ENCODE measurements around the gene GPR4. TPM values are rescaled to one million over a fixed set of nuclear protein-coding genes. Genes with fewer than 3 reads are reported as not detected.

GPR4 gene
- 0.07 to 0.21 TPM (median 0.14 TPM) in 4 of 5 replicates, not detected in the other for total RNA-seq (2022; extraction: Qiagen RNA extraction; ENCODE audit: low read depth)

GRCh38 chr19:45601524-45602374, at the start of gene GPR4:
GPR4 (minus strand) TSS chr19:45602212; CDS start chr19:45591866, 10,346 bp downstream.

GRCh38 chr19:45638930-45639729, 37.1 kb upstream of the GPR4 start, which contains the start of gene EML2:
EML2 (minus strand) TSS chr19:45639397; CDS start chr19:45639376, 21 bp downstream.

GRCh38 chr19:45584332-45585157, 17.5 kb downstream of the GPR4 start, which contains the start of gene OPA3:
OPA3 (minus strand) TSS chr19:45584802; CDS start chr19:45584764, 38 bp downstream.

Other genes with a start within 250 kb of the GPR4 start
- 9.5 to 13.8 TPM (median 12.5 TPM) in 5 replicates for gene ERCC2, start 231.6 kb downstream of the GPR4 start, total RNA-seq (2022; extraction: Qiagen RNA extraction; ENCODE audit: low read depth)
- 24.1 to 30.7 TPM (median 26.0 TPM) in 5 replicates for gene PPP1R13L, start 197.1 kb downstream of the GPR4 start, total RNA-seq (2022; extraction: Qiagen RNA extraction; ENCODE audit: low read depth)
- gene POLR1G, start 195.6 kb downstream of the GPR4 start, total RNA-seq (2022; extraction: Qiagen RNA extraction; ENCODE audit: low read depth): 41.0 to 57.9 TPM (median 48.2 TPM) in 5 replicates
- gene ERCC1, start 178.3 kb downstream of the GPR4 start, total RNA-seq (2022; extraction: Qiagen RNA extraction; ENCODE audit: low read depth): 129 to 169 TPM (median 150 TPM) in 5 replicates
- gene FOSB, start 134.2 kb downstream of the GPR4 start, total RNA-seq (2022; extraction: Qiagen RNA extraction; ENCODE audit: low read depth): 14.6 to 21.8 TPM (median 17.2 TPM) in 5 replicates
- 8.8 to 12.4 TPM (median 9.7 TPM) in 5 replicates for gene RTN2, start 105.2 kb downstream of the GPR4 start, total RNA-seq (2022; extraction: Qiagen RNA extraction; ENCODE audit: low read depth)
- gene PPM1N, start 103.8 kb downstream of the GPR4 start, total RNA-seq (2022; extraction: Qiagen RNA extraction; ENCODE audit: low read depth): 6.2 to 8.0 TPM (median 7.0 TPM) in 5 replicates
- gene VASP, start 94.7 kb downstream of the GPR4 start, total RNA-seq (2022; extraction: Qiagen RNA extraction; ENCODE audit: low read depth): 110 to 143 TPM (median 134 TPM) in 5 replicates
- 11.8 to 17.6 TPM (median 14.7 TPM) in 5 replicates for gene OPA3, start 17.4 kb downstream of the GPR4 start, total RNA-seq (2022; extraction: Qiagen RNA extraction; ENCODE audit: low read depth)
- 20.3 to 23.8 TPM (median 21.3 TPM) in 5 replicates for gene EML2, start 37.2 kb upstream of the GPR4 start, total RNA-seq (2022; extraction: Qiagen RNA extraction; ENCODE audit: low read depth)
- gene GIPR, start 66.0 kb upstream of the GPR4 start, total RNA-seq (2022; extraction: Qiagen RNA extraction; ENCODE audit: low read depth): 2.3 to 3.8 TPM (median 2.6 TPM) in 5 replicates
- 773 to 1,010 TPM (median 799 TPM) in 5 replicates for gene SNRPD2, start 89.7 kb upstream of the GPR4 start, total RNA-seq (2022; extraction: Qiagen RNA extraction; ENCODE audit: low read depth)
- 6.9 to 10.7 TPM (median 9.5 TPM) in 5 replicates for gene QPCTL, start 90.5 kb upstream of the GPR4 start, total RNA-seq (2022; extraction: Qiagen RNA extraction; ENCODE audit: low read depth)
- gene FBXO46, start 128.7 kb upstream of the GPR4 start, total RNA-seq (2022; extraction: Qiagen RNA extraction; ENCODE audit: low read depth): 7.2 to 12.3 TPM (median 9.9 TPM) in 5 replicates
- gene MEIOSIN, start 131.2 kb upstream of the GPR4 start, total RNA-seq (2022; extraction: Qiagen RNA extraction; ENCODE audit: low read depth): 0.06 to 0.10 TPM (median 0.08 TPM) in 3 of 5 replicates, not detected in the others
- gene SIX5, start 167.0 kb upstream of the GPR4 start, total RNA-seq (2022; extraction: Qiagen RNA extraction; ENCODE audit: low read depth): 19.1 to 34.9 TPM (median 27.8 TPM) in 5 replicates
- gene DMPK, start 180.3 kb upstream of the GPR4 start, total RNA-seq (2022; extraction: Qiagen RNA extraction; ENCODE audit: low read depth): 34.3 to 53.0 TPM (median 48.1 TPM) in 5 replicates
- 21.9 to 41.9 TPM (median 34.3 TPM) in 5 replicates for gene DMWD, start 190.6 kb upstream of the GPR4 start, total RNA-seq (2022; extraction: Qiagen RNA extraction; ENCODE audit: low read depth)
- 0.03 TPM in 1 of 5 replicates, not detected in the others for gene RSPH6A, start 213.1 kb upstream of the GPR4 start, total RNA-seq (2022; extraction: Qiagen RNA extraction; ENCODE audit: low read depth)

All from A549 treated with RU486 at 1 μM for 4 hours (cell line).